ENCODE data around the gene CALHM5. TPM values are rescaled to one million over a fixed set of nuclear protein-coding genes. Genes with fewer than 3 reads are reported as not detected.

CALHM5 gene
- polyA plus RNA-seq, 2 of the 4 experiments (the other 2 are of a cell fraction): 0.09 TPM

DNA sequence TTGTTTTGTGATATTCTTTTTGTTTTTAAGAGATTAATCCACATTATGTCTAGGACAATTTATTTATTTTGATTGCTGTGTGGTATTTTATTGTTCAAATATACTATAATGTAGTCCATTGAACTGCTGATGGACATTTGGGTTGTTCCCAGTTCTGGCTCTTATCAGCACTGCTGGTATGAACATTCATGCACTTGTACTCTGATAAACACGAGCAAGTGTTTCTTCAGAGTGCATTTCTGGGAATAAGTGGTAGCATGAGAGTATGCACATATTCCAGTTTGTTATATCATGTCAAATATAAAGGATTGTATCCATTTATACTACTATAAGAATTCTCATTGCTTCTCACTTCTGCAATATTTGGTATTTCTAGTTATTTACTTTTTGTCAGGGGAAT lies 43.1 kb upstream of the CALHM5 start:
- ChIA-PET CTCF (no interaction called here), POLR2A (no interaction called here)
- Histone ChIP-seq H3K27ac (no peak overlapping the region), H3K9me3 (no peaks in the 10 kb centered on the region), H3K4me1 (no peaks in the 10 kb centered on the region), H3K4me3 (no peak overlapping the region), H3K4me2 (no peak overlapping the region)
- no peak for DNase-seq (ENCODE audit: low read depth in 1 of 2, low spot score in 1 of 2)
- WGBS (ENCODE audit: missing lambda C conversion rate): 17% methylated on average over 1 of the region's 1 CpG
- ATAC-seq: no peak
- FAIRE-seq: no peak
- TF ChIP-seq HOXA7 (CRISPR knock-in tag; IDR thresholded peaks at IDR 0.05): no peak
- no peak for TF ChIP-seq CBX8 (IDR thresholded peaks at IDR 0.05)
- TF ChIP-seq BHLHE40 (IDR thresholded peaks at IDR 0.05; ENCODE audit: low read depth, low read length): no peak
- TF ChIP-seq, protein P1, sequence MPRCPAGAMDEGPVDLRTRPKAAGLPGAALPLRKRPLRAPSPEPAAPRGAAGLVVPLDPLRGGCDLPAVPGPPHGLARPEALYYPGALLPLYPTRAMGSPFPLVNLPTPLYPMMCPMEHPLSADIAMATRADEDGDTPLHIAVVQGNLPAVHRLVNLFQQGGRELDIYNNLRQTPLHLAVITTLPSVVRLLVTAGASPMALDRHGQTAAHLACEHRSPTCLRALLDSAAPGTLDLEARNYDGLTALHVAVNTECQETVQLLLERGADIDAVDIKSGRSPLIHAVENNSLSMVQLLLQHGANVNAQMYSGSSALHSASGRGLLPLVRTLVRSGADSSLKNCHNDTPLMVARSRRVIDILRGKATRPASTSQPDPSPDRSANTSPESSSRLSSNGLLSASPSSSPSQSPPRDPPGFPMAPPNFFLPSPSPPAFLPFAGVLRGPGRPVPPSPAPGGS (IDR thresholded peaks at IDR 0.05): no peak
- TF ChIP-seq NPAS2 (CRISPR knock-in tag; IDR thresholded peaks at IDR 0.05; ENCODE audit: borderline replicate concordance): no peak
- no peak for TF ChIP-seq RCOR1 (IDR thresholded peaks at IDR 0.05; ENCODE audit: low read depth, low read length)
- no peak for TF ChIP-seq SREBF2 (IDR thresholded peaks at IDR 0.05)
- TF ChIP-seq EHMT2 (IDR thresholded peaks at IDR 0.05; ENCODE audit: low read depth): no peak
- no peak for TF ChIP-seq HDAC2 (IDR thresholded peaks at IDR 0.05)
- no peak for TF ChIP-seq FOSL2 (IDR thresholded peaks at IDR 0.05)
- TF ChIP-seq FOSL2 (CRISPR knock-in tag; IDR thresholded peaks at IDR 0.05): no peak
- no peak for TF ChIP-seq HOXB13 (CRISPR knock-in tag; IDR thresholded peaks at IDR 0.05; ENCODE audit: low read depth)
- no peak for TF ChIP-seq ZSCAN20 (CRISPR knock-in tag; IDR thresholded peaks at IDR 0.05)
- TF ChIP-seq, protein P2, sequence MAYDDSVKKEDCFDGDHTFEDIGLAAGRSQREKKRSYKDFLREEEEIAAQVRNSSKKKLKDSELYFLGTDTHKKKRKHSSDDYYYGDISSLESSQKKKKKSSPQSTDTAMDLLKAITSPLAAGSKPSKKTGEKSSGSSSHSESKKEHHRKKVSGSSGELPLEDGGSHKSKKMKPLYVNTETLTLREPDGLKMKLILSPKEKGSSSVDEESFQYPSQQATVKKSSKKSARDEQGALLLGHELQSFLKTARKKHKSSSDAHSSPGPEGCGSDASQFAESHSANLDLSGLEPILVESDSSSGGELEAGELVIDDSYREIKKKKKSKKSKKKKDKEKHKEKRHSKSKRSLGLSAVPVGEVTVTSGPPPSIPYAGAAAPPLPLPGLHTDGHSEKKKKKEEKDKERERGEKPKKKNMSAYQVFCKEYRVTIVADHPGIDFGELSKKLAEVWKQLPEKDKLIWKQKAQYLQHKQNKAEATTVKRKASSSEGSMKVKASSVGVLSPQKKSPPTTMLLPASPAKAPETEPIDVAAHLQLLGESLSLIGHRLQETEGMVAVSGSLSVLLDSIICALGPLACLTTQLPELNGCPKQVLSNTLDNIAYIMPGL (CRISPR knock-in tag; IDR thresholded peaks at IDR 0.05; ENCODE audit: borderline replicate concordance): no peak
- no peak for TF ChIP-seq ZFP36 (IDR thresholded peaks at IDR 0.05; ENCODE audit: borderline replicate concordance, partially characterized antibody)
- no peak for TF ChIP-seq EP300 (IDR thresholded peaks at IDR 0.05)
- TF ChIP-seq HES2 (IDR thresholded peaks at IDR 0.05): no peak
- TF ChIP-seq RNF2 (IDR thresholded peaks at IDR 0.05; ENCODE audit: borderline replicate concordance, low read depth): no peak
- TF ChIP-seq ZC3H11A (IDR thresholded peaks at IDR 0.05): no peak
- no peak for TF ChIP-seq POLR2A (IDR thresholded peaks at IDR 0.05; ENCODE audit: low read length)
- TF ChIP-seq KDM5A (IDR thresholded peaks at IDR 0.05): no peak

DNA sequence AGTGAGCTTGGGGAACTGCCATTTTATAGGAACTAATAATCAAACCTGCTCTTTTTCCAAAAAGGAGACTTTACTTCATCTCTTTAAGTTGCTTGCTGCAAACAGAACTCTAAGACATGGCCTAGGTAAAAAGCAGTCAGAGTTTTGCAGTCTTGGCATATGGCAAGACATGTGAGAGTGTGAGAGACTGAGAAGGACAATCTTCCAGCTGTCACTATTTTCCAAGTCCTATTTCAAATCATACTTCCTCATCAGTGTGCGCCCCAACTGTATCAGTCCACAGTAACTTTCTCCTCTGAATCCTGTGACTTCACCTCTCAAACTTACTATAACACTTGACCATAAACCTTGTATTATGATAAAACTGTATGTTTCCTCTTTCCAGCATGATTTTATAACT lies 39.9 kb upstream of the CALHM5 start:
- Histone ChIP-seq H3K4me3 (no peak overlapping the region), H3K4me2 (no peak overlapping the region), H3K9me3 (no peaks in the 10 kb centered on the region), H3K27ac (no peak overlapping the region), H3K4me1 (no peaks in the 10 kb centered on the region)
- ATAC-seq (no peak), DNase-seq (ENCODE audit: low read depth in 1 of 2, low spot score in 1 of 2) (no peak), FAIRE-seq (no peak)
- ChIA-PET CTCF (no interaction called here), POLR2A (no interaction called here)
- WGBS (ENCODE audit: missing lambda C conversion rate): 95% methylated on average over 1 of the region's 1 CpG
- no peak for TF ChIP-seq EP300 (IDR thresholded peaks at IDR 0.05)
- no peak for TF ChIP-seq CHD4 (IDR thresholded peaks at IDR 0.05; ENCODE audit: borderline replicate concordance)
- TF ChIP-seq ESRRA (IDR thresholded peaks at IDR 0.05; ENCODE audit: borderline replicate concordance, low read length): no peak
- no peak for TF ChIP-seq TFCP2L1 (CRISPR knock-in tag; IDR thresholded peaks at IDR 0.05)

DNA sequence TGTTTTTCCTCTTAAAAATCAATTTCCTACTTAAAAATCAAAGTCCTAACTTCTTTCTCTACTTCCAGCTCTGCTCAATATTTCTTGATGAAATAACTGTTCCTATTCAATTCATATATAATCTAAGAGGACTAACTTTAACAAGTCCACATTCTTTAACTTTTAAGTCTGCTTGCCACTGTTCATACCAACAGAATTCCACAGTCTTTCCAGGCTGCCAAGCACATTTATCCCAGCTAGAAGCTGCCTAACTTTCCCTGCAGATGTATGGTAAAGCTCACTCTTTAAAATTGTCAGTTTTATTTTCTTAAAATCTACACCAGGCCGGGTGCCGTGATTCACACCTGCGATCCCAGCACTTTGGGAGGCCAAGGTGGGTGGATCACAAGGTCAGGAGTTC lies 38.7 kb upstream of the CALHM5 start:
- H3K9me3 ChIP-seq: no peaks in the 10 kb centered on the region
- ChIA-PET CTCF (no interaction called here), POLR2A (no interaction called here)
- H3K4me1 ChIP-seq: no peaks in the 10 kb centered on the region
- ATAC-seq (no peak), DNase-seq (ENCODE audit: low read depth in 1 of 2, low spot score in 1 of 2) (no peak), FAIRE-seq (no peak)
- no peak overlapping the region for H3K4me2 ChIP-seq
- no peak overlapping the region for H3K4me3 ChIP-seq
- H3K27ac ChIP-seq: no peak overlapping the region
- 51% methylated on average over 2 of the region's 3 CpGs for WGBS (ENCODE audit: missing lambda C conversion rate)
- TF ChIP-seq ZSCAN20 (CRISPR knock-in tag; IDR thresholded peaks at IDR 0.05): no peak
- no peak for TF ChIP-seq RFX5 (IDR thresholded peaks at IDR 0.05)
- no peak for TF ChIP-seq TFCP2L1 (CRISPR knock-in tag; IDR thresholded peaks at IDR 0.05)
- TF ChIP-seq, protein P3, sequence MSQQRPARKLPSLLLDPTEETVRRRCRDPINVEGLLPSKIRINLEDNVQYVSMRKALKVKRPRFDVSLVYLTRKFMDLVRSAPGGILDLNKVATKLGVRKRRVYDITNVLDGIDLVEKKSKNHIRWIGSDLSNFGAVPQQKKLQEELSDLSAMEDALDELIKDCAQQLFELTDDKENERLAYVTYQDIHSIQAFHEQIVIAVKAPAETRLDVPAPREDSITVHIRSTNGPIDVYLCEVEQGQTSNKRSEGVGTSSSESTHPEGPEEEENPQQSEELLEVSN (IDR thresholded peaks at IDR 0.05; ENCODE audit: borderline replicate concordance, low read depth): no peak
- no peak for TF ChIP-seq HOXB5 (CRISPR knock-in tag; IDR thresholded peaks at IDR 0.05)
- no peak for TF ChIP-seq ZNF302 (CRISPR knock-in tag; IDR thresholded peaks at IDR 0.05)
- no peak for TF ChIP-seq CEBPB (IDR thresholded peaks at IDR 0.05)
- no peak for TF ChIP-seq JUNB (IDR thresholded peaks at IDR 0.05)
- no peak for TF ChIP-seq ZFP36 (IDR thresholded peaks at IDR 0.05; ENCODE audit: borderline replicate concordance, partially characterized antibody)
- TF ChIP-seq, protein P1 (IDR thresholded peaks at IDR 0.05): no peak
- TF ChIP-seq, protein P4, sequence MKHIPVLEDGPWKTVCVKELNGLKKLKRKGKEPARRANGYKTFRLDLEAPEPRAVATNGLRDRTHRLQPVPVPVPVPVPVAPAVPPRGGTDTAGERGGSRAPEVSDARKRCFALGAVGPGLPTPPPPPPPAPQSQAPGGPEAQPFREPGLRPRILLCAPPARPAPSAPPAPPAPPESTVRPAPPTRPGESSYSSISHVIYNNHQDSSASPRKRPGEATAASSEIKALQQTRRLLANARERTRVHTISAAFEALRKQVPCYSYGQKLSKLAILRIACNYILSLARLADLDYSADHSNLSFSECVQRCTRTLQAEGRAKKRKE (CRISPR knock-in tag; IDR thresholded peaks at IDR 0.05; ENCODE audit: low read depth): no peak
- TF ChIP-seq BHLHE40 (IDR thresholded peaks at IDR 0.05; ENCODE audit: low read depth, low read length): no peak
- no peak for TF ChIP-seq NPAS2 (CRISPR knock-in tag; IDR thresholded peaks at IDR 0.05; ENCODE audit: borderline replicate concordance)
- no peak for TF ChIP-seq RCOR1 (IDR thresholded peaks at IDR 0.05; ENCODE audit: low read depth, low read length)
- TF ChIP-seq SREBF2 (IDR thresholded peaks at IDR 0.05): no peak
- TF ChIP-seq HDAC2 (IDR thresholded peaks at IDR 0.05): no peak
- TF ChIP-seq GATA3 (IDR thresholded peaks at IDR 0.05; ENCODE audit: borderline replicate concordance): no peak

All from A549 (cell line).